ENCODE measurements around the gene LCORL.

DNA sequence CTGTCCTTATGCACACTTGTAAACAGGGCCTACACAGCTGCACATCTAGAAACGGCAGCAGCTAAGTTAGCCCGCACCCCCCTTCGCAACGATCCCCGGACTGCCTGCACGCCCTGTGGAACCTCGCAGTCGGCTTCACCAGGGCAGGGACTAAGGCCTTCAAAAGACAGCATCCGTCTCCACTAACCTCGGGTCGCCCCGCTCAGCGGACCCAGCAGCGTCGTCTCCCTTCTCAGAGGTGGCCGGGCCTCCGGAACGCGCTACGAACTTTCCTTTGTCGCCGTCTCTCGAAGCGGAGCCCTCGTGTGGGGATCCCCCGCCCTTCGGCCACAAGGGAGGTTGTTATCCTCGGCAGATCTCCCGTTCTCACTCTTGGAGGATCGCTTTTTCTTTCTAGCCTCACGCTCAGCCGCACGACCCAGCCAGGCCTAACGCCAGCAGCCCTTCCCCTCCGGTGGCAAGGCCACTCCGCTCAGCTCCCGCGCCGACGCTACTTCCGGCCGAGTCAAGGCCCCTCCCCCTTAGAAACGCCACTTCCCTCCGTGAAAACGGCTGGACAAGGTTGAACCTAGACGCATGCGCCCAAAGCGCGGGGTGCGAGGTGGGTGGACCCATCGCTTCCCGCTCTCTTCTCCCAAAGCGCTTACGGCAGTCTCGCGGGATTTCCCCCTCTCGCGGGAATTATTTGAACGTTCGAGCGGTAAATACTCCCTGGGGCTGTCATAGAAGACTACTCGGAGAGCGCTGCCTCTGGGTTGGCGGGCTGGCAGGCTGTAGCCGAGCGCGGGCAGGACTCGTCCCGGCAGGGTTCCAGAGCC is 211.1 kb downstream of the LCORL start, which contains the start of the genes DCAF16 and NCAPG:
- TF ChIP-seq, protein P1, sequence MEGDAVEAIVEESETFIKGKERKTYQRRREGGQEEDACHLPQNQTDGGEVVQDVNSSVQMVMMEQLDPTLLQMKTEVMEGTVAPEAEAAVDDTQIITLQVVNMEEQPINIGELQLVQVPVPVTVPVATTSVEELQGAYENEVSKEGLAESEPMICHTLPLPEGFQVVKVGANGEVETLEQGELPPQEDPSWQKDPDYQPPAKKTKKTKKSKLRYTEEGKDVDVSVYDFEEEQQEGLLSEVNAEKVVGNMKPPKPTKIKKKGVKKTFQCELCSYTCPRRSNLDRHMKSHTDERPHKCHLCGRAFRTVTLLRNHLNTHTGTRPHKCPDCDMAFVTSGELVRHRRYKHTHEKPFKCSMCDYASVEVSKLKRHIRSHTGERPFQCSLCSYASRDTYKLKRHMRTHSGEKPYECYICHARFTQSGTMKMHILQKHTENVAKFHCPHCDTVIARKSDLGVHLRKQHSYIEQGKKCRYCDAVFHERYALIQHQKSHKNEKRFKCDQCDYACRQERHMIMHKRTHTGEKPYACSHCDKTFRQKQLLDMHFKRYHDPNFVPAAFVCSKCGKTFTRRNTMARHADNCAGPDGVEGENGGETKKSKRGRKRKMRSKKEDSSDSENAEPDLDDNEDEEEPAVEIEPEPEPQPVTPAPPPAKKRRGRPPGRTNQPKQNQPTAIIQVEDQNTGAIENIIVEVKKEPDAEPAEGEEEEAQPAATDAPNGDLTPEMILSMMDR (IDR thresholded peaks at IDR 0.05) = no peak
- peak in 1 of 2 donors; percentile 98 for TF ChIP-seq POLR2A (IDR thresholded peaks at IDR 0.05)

All from thyroid gland (tissue), 4 donors.